GM23248 (cell line): ENCODE results near the gene STON2. TPM values are rescaled to one million over a fixed set of nuclear protein-coding genes. Genes with fewer than 3 reads are reported as not detected.

Source experiments
- DNase-seq: peaks from one replicate; pipeline ENCODE4 v3.0.0-alpha.2; 2015
- H2AFZ ChIP-seq: fragments of 200-600 bp; sonication (generic); 2 replicates; pipeline ENCODE4 v1.6.1; 2016; ENCODE audit warnings: antibody characterized with exemption
- H3F3A ChIP-seq: fragments of 200-600 bp; sonication (generic); 2 replicates; pipeline ENCODE4 v1.6.1; 2016; ENCODE audit warnings: mild to moderate bottlenecking, antibody characterized with exemption, mixed run types; ENCODE audit not compliant: insufficient read depth
- H3K27ac ChIP-seq: fragments of 200-600 bp; sonication (generic); 2 replicates; pipeline ENCODE4 v1.5.1; 2016; ENCODE audit warnings: mild to moderate bottlenecking
- H3K27me3 ChIP-seq: fragments of 200-600 bp; sonication (generic); replicated peaks from 2 replicates; pipeline ENCODE4 v1.6.1; 2016; ENCODE audit warnings: mild to moderate bottlenecking; ENCODE audit not compliant: insufficient read depth
- H3K36me3 ChIP-seq: fragments of 200-600 bp; sonication (generic); 2 replicates; pipeline ENCODE4 v1.6.1; 2016; ENCODE audit warnings: low read depth, mild to moderate bottlenecking
- H3K4me1 ChIP-seq: fragments of 200-600 bp; sonication (generic); 2 replicates; pipeline ENCODE4 v1.6.1; 2016; ENCODE audit warnings: mild to moderate bottlenecking; ENCODE audit not compliant: insufficient read depth
- H3K4me2 ChIP-seq: fragments of 200-600 bp; sonication (generic); one replicate; pipeline ENCODE4 v1.6.1; 2016; ENCODE audit warnings: mild to moderate bottlenecking; ENCODE audit not compliant: unreplicated experiment
- H3K4me3 ChIP-seq: fragments of 200-600 bp; sonication (generic); 2 replicates; pipeline ENCODE4 v1.5.1; 2016; ENCODE audit warnings: mild to moderate bottlenecking
- H3K79me2 ChIP-seq: fragments of 200-600 bp; sonication (generic); 2 replicates; pipeline ENCODE4 v1.6.1; 2016; ENCODE audit warnings: mild to moderate bottlenecking; ENCODE audit not compliant: insufficient read depth
- H3K9ac ChIP-seq: fragments of 200-600 bp; sonication (generic); 2 replicates; pipeline ENCODE4 v1.6.1; 2016; ENCODE audit warnings: mild to moderate bottlenecking
- H3K9me2 ChIP-seq: fragments of 200-600 bp; sonication (generic); 2 replicates; pipeline ENCODE4 v1.6.1; 2016; ENCODE audit warnings: mixed run types, mild to moderate bottlenecking, moderate library complexity; ENCODE audit not compliant: insufficient read depth
- H3K9me3 ChIP-seq: fragments of 200-600 bp; sonication (generic); one replicate; pipeline ENCODE4 v1.6.1; 2017; ENCODE audit warnings: low read depth
- H4K20me1 ChIP-seq: fragments of 200-600 bp; sonication (generic); 2 replicates; pipeline ENCODE4 v1.6.0; 2016; ENCODE audit not compliant: insufficient read depth
- EZH2 ChIP-seq: fragments of 200-600 bp; sonication (generic); IDR thresholded peaks from 2 replicates; pipeline ENCODE4 v1.6.1; 2018; ENCODE audit warnings: antibody characterized with exemption, mild to moderate bottlenecking; ENCODE audit not compliant: insufficient read depth, poor library complexity, severe bottlenecking
- EZH2phosphoT487 ChIP-seq: fragments of 200-600 bp; sonication (generic); IDR thresholded peaks from 2 replicates; pipeline ENCODE4 v1.6.1; 2018; ENCODE audit warnings: antibody characterized with exemption, moderate library complexity, mild to moderate bottlenecking, low read depth; ENCODE audit not compliant: insufficient read depth
- WGBS, 2 experiments: methylation state at CpG; one replicate each; pipeline ENCODE4 v1.1.6; 2015 to 2017; ENCODE audit warnings: low lambda C conversion rate in 2 of 2, low coverage in 1 of 2; ENCODE audit errors: missing lambda C conversion rate in 2 of 2; 5-methylcytosine and 5-hydroxymethylcytosine counted together
- in situ Hi-C: fragments of 300-500 bp; cut with MboI; formaldehyde crosslinking; loops from 2 replicates; pipeline ENCODE4 v1.15.0; 2020
- polyA plus RNA-seq: library from polyadenylated mRNA; unstranded; fragments of >200 nt; fragmentation: Nextera tagmentation; extraction: Ambion mirVana; gene quantifications from 2 replicates; pipeline ENCODE4 v1.2.1, GENCODE V29; 2016
- total RNA-seq: library from RNA; depleted of rRNA; stranded (reverse); fragments of >200 nt; shearing (Covaris generic); gene quantifications from 2 replicates; pipeline ENCODE4 v1.2.3, GENCODE V29; 2014

STON2 gene
- total and polyA plus RNA-seq, 2 experiments from 2014 or later, result 0.14 TPM; not detected in 1

- Histone ChIP-seq H3K36me3 (no peaks in the 10 kb centered on the region), H3K9me2 (no peaks in the 10 kb centered on the region), H3K9ac (no peak overlapping the region), H4K20me1 (no peaks in the 10 kb centered on the region), H3K27me3 (peaks cover 66% of the 10 kb centered on the region), H3K4me3 (no peak overlapping the region), H3K79me2 (no peaks in the 10 kb centered on the region), H3K9me3 (no peaks in the 10 kb centered on the region), H3F3A (no peaks in the 10 kb centered on the region), H2AFZ (no peak overlapping the region), H3K27ac (no peak overlapping the region), H3K4me2 (no peak overlapping the region), H3K4me1 (no peaks in the 10 kb centered on the region; the same call in 1 of the 2 replicates)
- in situ Hi-C loops, result no loop called here
- DNase-seq, result no peak
- TF ChIP-seq EZH2 (no peak), EZH2phosphoT487 (no peak)
- WGBS, 2 experiments, result 7 to 8% methylated on average over 3 of the region's 3 CpGs
Observed at GRCh38 chr14:81447021-81447764, 47.1 kb upstream of the STON2 start.

GRCh38 chr14:81446279-81447007 is 46.3 kb upstream of the STON2 start:
- Histone ChIP-seq H3K27me3 (peaks cover 73% of the 10 kb centered on the region), H3F3A (no peaks in the 10 kb centered on the region), H3K4me3 (no peak overlapping the region), H3K9me2 (no peaks in the 10 kb centered on the region), H3K79me2 (no peaks in the 10 kb centered on the region), H3K4me2 (no peak overlapping the region), H3K9me3 (no peaks in the 10 kb centered on the region), H3K9ac (no peak overlapping the region), H3K4me1 (no peaks in the 10 kb centered on the region; the same call in 1 of the 2 replicates), H3K27ac (no peak overlapping the region), H2AFZ (no peak overlapping the region), H4K20me1 (no peaks in the 10 kb centered on the region), H3K36me3 (no peaks in the 10 kb centered on the region)
- 75 to 76% methylated on average over 9 of the region's 9 CpGs for WGBS, 2 experiments
- DNase-seq, result no peak
- in situ Hi-C loops, result no loop called here
- no peak for TF ChIP-seq EZH2

GRCh38 chr14:81441626-81442134 is 41.6 kb upstream of the STON2 start:
- H3K9me3 ChIP-seq, result no peaks in the 10 kb centered on the region

GRCh38 chr14:81440041-81440440 is 39.9 kb upstream of the STON2 start:
- Histone ChIP-seq H3K4me1 (no peaks in the 10 kb centered on the region), H3K4me2 (no peak overlapping the region), H3F3A (no peaks in the 10 kb centered on the region), H3K9me3 (no peaks in the 10 kb centered on the region), H3K27ac (no peak overlapping the region), H3K4me3 (no peak overlapping the region), H3K36me3 (no peaks in the 10 kb centered on the region), H3K27me3 (peaks cover 79% of the 10 kb centered on the region), H4K20me1 (no peaks in the 10 kb centered on the region), H3K79me2 (no peaks in the 10 kb centered on the region), H3K9ac (no peak overlapping the region), H2AFZ (no peak overlapping the region), H3K9me2 (no peaks in the 10 kb centered on the region)
- DNase-seq, result no peak
- 53 to 56% methylated on average over 3 of the region's 3 CpGs for WGBS, 2 experiments
- in situ Hi-C loops, result no loop called here
- TF ChIP-seq EZH2phosphoT487 (no peak), EZH2 (no peak)

More at GRCh38 chr14:81441626-81442134, 41.6 kb upstream of the STON2 start:
- H3K9me2 ChIP-seq, result no peaks in the 10 kb centered on the region
- H4K20me1 ChIP-seq, result no peaks in the 10 kb centered on the region
- no peaks in the 10 kb centered on the region for H3K79me2 ChIP-seq
- no peaks in the 10 kb centered on the region for H3K4me1 ChIP-seq
- H3F3A ChIP-seq, result no peaks in the 10 kb centered on the region
- H3K27ac ChIP-seq, result no peak overlapping the region
- no peaks in the 10 kb centered on the region for H3K36me3 ChIP-seq
- no peak overlapping the region for H2AFZ ChIP-seq
- no peak overlapping the region for H3K4me3 ChIP-seq
- no peak overlapping the region for H3K9ac ChIP-seq
- peaks cover 81% of the 10 kb centered on the region for H3K27me3 ChIP-seq
- in situ Hi-C loops, result no loop called here
- WGBS, 2 experiments, result 69% methylated on average over 5 of the region's 5 CpGs
- TF ChIP-seq EZH2, result no peak
- no peak for TF ChIP-seq EZH2phosphoT487
- no peak overlapping the region for H3K4me2 ChIP-seq
- DNase-seq, result no peak
